Activated naive CD8-positive, alpha-beta T cell treated with anti-CD3 and anti-CD28 coated beads, Interleukin-2, amount 10 ng/mL, durations not matched to agents 7 days and 5 days (primary cell): ENCODE measurements around the gene EGFR. TPM values are rescaled to one million over a fixed set of nuclear protein-coding genes. Genes with fewer than 3 reads are reported as not detected.

ENCODE experiments used
- ATAC-seq: fragments of 150-1000 bp; cut with Tn5 transposase; one replicate; pipeline ENCODE4 v1.10.0; 2021; ENCODE audit warnings: low read depth, moderate library complexity
- POLR2A ChIA-PET: fragments of 350-600 bp; sonication (Branson Sonifier 250); formaldehyde crosslinking; loops from one replicate; lab custom pipeline; 2021; ENCODE audit warnings: antibody characterized with exemption; lab: Charles Lee
- DNase-seq: peaks from one replicate; pipeline ENCODE4 v3.0.0; 2021
- H3K27ac Mint-ChIP-seq: one replicate; pipeline ENCODE4 v1.8.0; 2022; ENCODE audit warnings: mild to moderate bottlenecking, mixed read lengths
- H3K27me3 Mint-ChIP-seq: one replicate; pipeline ENCODE4 v1.8.0; 2022; ENCODE audit warnings: mild to moderate bottlenecking, moderate library complexity, mixed read lengths
- H3K36me3 Mint-ChIP-seq: one replicate; pipeline ENCODE4 v1.8.0; 2021; ENCODE audit warnings: mild to moderate bottlenecking, mixed read lengths
- H3K4me1 Mint-ChIP-seq: one replicate; pipeline ENCODE4 v1.8.0; 2021; ENCODE audit warnings: mixed read lengths
- H3K4me3 Mint-ChIP-seq: one replicate; pipeline ENCODE4 v1.8.0; 2022; ENCODE audit warnings: mild to moderate bottlenecking, moderate library complexity, mixed read lengths
- H3K9me3 Mint-ChIP-seq: one replicate; pipeline ENCODE4 v1.8.0; 2021; ENCODE audit warnings: mixed read lengths
- total RNA-seq, 2 experiments: library from RNA; stranded (reverse); gene quantifications; one replicate each; pipeline ENCODE4 v1.2.3, GENCODE V29; 2021

EGFR gene
- total RNA-seq, 2 experiments from 2014 or later = not detected

GRCh38 chr7:55120074-55120473 lies 101.3 kb downstream of the EGFR start:
- POLR2A ChIA-PET = no interaction called here
- Mint-ChIP-seq H3K27me3 (peaks cover 2% of the 10 kb centered on the region), H3K36me3 (no peaks in the 10 kb centered on the region), H3K27ac (no peak overlapping the region), H3K4me1 (no peaks in the 10 kb centered on the region), H3K9me3 (no peaks in the 10 kb centered on the region), H3K4me3 (no peak overlapping the region)
- DNase-seq (no peak), ATAC-seq (no peak)

- no peak for DNase-seq
- Mint-ChIP-seq H3K4me1 (no peaks in the 10 kb centered on the region), H3K9me3 (no peaks in the 10 kb centered on the region), H3K36me3 (no peaks in the 10 kb centered on the region), H3K27ac (no peak overlapping the region), H3K4me3 (no peak overlapping the region), H3K27me3 (peaks cover 2% of the 10 kb centered on the region)
- ATAC-seq = no peak
- POLR2A ChIA-PET = no interaction called here
Measured at GRCh38 chr7:55120501-55121198, 101.8 kb downstream of the EGFR start.

- Mint-ChIP-seq H3K27me3 (peaks cover 2% of the 10 kb centered on the region), H3K4me3 (no peak overlapping the region), H3K27ac (no peak overlapping the region), H3K4me1 (no peaks in the 10 kb centered on the region), H3K9me3 (no peaks in the 10 kb centered on the region), H3K36me3 (no peaks in the 10 kb centered on the region)
- POLR2A ChIA-PET = no interaction called here
- no peak for DNase-seq
- ATAC-seq = no peak
Measured at GRCh38 chr7:55121249-55121648, 102.4 kb downstream of the EGFR start.

DNA sequence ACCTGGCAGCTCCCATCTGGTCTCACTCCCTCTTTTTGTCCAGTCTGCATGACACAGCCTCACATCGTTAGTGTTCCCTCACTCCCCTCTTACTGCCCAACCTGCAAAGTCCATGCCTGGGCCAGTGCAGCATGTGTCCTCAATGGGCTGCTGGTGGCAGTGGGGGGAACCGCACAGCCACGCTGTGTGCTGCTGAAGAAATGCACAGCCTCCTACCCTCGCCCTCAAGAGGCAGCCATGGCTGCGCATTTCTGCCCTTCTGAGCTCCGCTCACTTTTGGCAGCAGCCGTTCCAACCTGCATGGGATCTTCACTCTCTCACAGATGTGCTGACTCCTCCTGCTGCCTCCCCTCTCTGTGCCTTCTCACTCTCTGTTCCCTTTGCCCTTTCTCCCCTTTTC lies 103.4 kb downstream of the EGFR start:
- Mint-ChIP-seq H3K4me1 (no peaks in the 10 kb centered on the region), H3K36me3 (no peaks in the 10 kb centered on the region), H3K27ac (no peak overlapping the region), H3K4me3 (no peak overlapping the region), H3K27me3 (peaks cover 2% of the 10 kb centered on the region), H3K9me3 (no peaks in the 10 kb centered on the region)
- no peak for ATAC-seq
- DNase-seq = no peak
- POLR2A ChIA-PET = no interaction called here

- Mint-ChIP-seq H3K27ac (no peak overlapping the region), H3K4me1 (no peaks in the 10 kb centered on the region), H3K9me3 (no peaks in the 10 kb centered on the region), H3K4me3 (no peak overlapping the region), H3K27me3 (peaks cover 2% of the 10 kb centered on the region), H3K36me3 (no peaks in the 10 kb centered on the region)
- DNase-seq (no peak), ATAC-seq (no peak)
- POLR2A ChIA-PET = no interaction called here
Measured at GRCh38 chr7:55124989-55125875, 106.4 kb downstream of the EGFR start.

- Mint-ChIP-seq H3K27ac (no peak overlapping the region), H3K4me1 (no peaks in the 10 kb centered on the region), H3K27me3 (peaks cover under 1% of the 10 kb centered on the region), H3K36me3 (no peaks in the 10 kb centered on the region), H3K9me3 (no peaks in the 10 kb centered on the region), H3K4me3 (no peak overlapping the region)
- POLR2A ChIA-PET = no interaction called here
- ATAC-seq = no peak
- no peak for DNase-seq
Measured at GRCh38 chr7:55127135-55127551, 108.3 kb downstream of the EGFR start.

DNA sequence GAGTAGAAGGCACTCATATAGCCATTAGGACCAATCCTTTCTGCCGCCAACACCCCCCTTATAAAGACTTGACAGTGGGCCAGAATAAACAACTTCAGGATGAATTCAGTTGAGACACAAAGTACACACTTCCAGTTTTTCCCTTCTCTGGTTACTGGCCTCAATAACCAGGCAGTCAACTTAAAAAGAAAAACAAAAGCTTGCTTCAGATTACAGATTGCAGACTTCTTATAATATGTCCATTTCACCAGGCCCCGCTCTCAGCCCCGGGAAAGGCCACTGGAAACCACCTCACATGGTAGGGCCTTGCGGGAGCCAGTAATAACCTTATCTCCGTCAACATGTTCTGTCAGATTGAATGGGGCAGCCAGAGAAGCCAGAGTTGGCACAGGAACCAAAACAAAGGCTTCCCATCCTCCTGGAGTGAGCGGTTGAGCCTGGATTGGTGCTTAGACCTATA lies 108.8 kb downstream of the EGFR start:
- ATAC-seq (no peak), DNase-seq (no peak)
- H3K4me3 Mint-ChIP-seq = no peak overlapping the region
- no peak overlapping the region for H3K27ac Mint-ChIP-seq
- no peaks in the 10 kb centered on the region for H3K36me3 Mint-ChIP-seq
- no peaks in the 10 kb centered on the region for H3K9me3 Mint-ChIP-seq
- POLR2A ChIA-PET = no interaction called here
- H3K4me1 Mint-ChIP-seq = no peaks in the 10 kb centered on the region
- no peaks in the 10 kb centered on the region for H3K27me3 Mint-ChIP-seq

- Mint-ChIP-seq H3K4me3 (no peak overlapping the region), H3K27me3 (no peaks in the 10 kb centered on the region), H3K27ac (no peak overlapping the region), H3K4me1 (no peaks in the 10 kb centered on the region), H3K9me3 (no peaks in the 10 kb centered on the region), H3K36me3 (no peaks in the 10 kb centered on the region)
- DNase-seq (no peak), ATAC-seq (no peak)
- POLR2A ChIA-PET = no interaction called here
Measured at GRCh38 chr7:55128693-55129394, 110.0 kb downstream of the EGFR start.

DNA sequence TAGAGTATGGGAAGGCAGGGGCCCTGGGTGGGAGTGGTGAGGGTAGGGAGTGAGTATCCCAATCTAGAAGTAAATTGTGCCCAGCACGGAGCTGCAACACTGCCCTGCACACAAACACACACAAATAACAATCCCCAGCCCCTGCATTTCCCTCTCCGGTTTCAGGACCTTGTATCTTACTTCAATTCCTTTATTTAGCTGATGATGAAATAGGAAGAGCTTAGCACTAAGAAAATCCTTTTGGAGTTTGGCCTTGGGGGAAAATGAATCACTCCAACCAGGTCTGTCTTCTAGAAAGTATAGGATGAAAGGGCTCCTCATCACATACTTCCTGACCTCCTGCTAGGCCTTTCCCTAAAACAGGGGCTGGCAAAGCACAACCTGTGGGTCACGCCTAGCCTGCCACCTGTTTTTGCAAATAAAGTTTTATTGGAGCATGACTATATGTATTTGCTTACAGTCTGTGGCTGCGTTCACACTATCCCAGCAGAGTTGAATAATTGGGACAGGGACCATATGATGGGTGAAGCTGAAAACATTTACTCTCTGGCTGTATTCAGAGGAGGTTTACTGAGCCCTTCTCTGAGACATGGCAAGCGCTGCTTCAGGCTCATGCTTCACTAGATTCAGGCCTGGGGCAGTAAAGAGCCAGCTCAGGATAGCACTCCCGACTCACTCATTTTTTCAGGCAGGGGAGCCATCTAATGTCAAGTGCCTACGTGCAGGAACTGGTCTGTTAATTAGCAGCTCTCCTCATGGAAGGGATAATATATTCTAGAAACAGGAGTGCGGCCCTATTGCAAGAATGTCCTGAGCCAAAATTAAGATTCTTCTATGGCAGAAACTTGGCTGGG lies 111.0 kb downstream of the EGFR start:
- Mint-ChIP-seq H3K36me3 (no peaks in the 10 kb centered on the region), H3K27me3 (no peaks in the 10 kb centered on the region), H3K27ac (no peak overlapping the region), H3K9me3 (no peaks in the 10 kb centered on the region), H3K4me3 (no peak overlapping the region), H3K4me1 (no peaks in the 10 kb centered on the region)
- DNase-seq (no peak), ATAC-seq (no peak)
- POLR2A ChIA-PET = no interaction called here

DNA sequence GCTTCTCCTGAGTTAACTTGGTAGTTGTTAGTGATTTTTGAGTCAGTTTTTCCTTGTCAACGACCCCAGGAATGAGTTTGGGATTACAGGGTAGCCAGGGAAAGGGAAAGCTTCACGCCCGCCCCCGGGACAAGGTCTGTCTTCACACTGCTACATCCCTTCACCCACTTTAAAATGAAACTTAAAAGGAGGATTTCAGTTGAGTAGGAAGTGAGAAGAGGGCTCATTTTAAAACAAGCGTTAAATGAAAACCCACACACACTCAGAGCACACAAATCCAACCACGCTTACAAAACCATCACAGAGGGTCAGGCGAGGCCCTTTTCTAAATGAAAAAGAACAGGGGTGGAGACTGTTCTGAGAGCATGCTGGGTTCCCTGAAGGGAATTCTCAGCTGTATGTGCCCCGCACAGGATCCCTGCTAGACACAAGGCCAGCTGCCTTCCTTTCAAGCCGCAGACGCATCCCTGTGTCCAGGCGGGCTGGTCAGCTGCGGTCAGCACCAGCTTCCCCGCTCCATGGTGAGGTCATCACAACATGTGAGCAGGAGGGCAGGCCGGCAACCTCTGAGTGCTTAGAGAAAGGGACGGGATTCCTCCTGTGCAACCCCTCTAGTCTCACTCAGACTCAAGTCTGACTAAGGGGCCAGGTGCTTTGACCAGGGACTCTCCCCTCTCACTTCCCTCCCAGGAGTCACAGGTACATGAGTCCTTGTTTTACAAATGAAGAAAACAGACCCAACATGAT lies 111.8 kb downstream of the EGFR start:
- DNase-seq = no peak
- Mint-ChIP-seq H3K4me1 (no peaks in the 10 kb centered on the region), H3K36me3 (no peaks in the 10 kb centered on the region), H3K9me3 (no peaks in the 10 kb centered on the region), H3K27ac (no peak overlapping the region), H3K27me3 (no peaks in the 10 kb centered on the region), H3K4me3 (no peak overlapping the region)
- POLR2A ChIA-PET = no interaction called here
- no peak for ATAC-seq

GRCh38 chr7:55131142-55131929 lies 112.5 kb downstream of the EGFR start:
- no peak overlapping the region for H3K4me3 Mint-ChIP-seq
- ATAC-seq (no peak), DNase-seq (no peak)
- H3K4me1 Mint-ChIP-seq = no peaks in the 10 kb centered on the region
- H3K27me3 Mint-ChIP-seq = no peaks in the 10 kb centered on the region
- H3K36me3 Mint-ChIP-seq = no peaks in the 10 kb centered on the region
- POLR2A ChIA-PET = no interaction called here
- no peaks in the 10 kb centered on the region for H3K9me3 Mint-ChIP-seq
- no peak overlapping the region for H3K27ac Mint-ChIP-seq

- no peak overlapping the region for H3K27ac Mint-ChIP-seq
- no peaks in the 10 kb centered on the region for H3K9me3 Mint-ChIP-seq
- no peaks in the 10 kb centered on the region for H3K27me3 Mint-ChIP-seq
- DNase-seq = no peak
- POLR2A ChIA-PET = no interaction called here
- no peaks in the 10 kb centered on the region for H3K4me1 Mint-ChIP-seq
- H3K4me3 Mint-ChIP-seq = no peak overlapping the region
- ATAC-seq = no peak
- H3K36me3 Mint-ChIP-seq = no peaks in the 10 kb centered on the region
Measured at GRCh38 chr7:55132550-55132889, 113.7 kb downstream of the EGFR start.
